NAMALWA (cell line): Measurements from ENCODE around the gene CYP24A1.

Experiments used
- DNase-seq: peaks from one replicate; pipeline ENCODE4 v3.0.0-alpha.2; 2015; ENCODE audit warnings: low spot score

The CYP24A1 gene

DNA sequence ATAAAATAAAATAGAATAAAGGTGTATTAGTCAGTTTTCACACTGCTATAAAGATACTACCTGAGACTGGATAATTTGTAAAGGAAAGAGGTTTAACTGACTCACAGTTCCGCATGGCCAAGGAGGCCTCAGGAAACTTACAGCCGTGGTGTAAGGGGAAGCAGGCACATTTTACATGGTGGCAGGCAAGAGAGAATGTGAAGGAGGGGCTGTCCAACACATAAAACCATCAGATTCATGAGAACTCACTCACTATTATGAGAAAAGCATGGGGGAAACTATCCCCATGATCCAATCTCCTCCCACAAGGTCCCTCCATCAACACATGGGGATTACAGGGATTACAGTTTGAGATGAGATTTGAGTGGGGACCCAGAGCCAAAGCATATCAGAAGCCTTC is 62.3 kb downstream of the CYP24A1 start:
- DNase-seq: no peak

DNA sequence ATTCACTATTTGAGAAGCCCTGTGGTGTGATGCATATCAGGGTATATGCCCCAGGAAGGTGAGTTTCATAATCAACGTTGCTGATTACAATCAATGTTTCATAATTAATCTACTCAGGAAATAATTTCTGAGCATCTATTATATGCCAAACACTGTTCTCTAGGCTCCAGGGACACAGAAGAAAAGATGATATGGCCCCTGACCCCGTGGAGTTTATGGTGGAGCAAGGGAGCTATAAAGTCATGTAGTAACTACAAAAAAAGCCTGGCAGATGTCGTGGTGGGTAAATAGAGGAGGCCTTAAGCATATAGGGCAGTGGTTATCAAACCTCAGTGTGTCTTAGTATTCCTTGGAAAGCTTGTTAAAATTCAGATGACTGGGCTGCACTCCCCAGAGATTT is 63.3 kb downstream of the CYP24A1 start:
- DNase-seq: no peak

DNA sequence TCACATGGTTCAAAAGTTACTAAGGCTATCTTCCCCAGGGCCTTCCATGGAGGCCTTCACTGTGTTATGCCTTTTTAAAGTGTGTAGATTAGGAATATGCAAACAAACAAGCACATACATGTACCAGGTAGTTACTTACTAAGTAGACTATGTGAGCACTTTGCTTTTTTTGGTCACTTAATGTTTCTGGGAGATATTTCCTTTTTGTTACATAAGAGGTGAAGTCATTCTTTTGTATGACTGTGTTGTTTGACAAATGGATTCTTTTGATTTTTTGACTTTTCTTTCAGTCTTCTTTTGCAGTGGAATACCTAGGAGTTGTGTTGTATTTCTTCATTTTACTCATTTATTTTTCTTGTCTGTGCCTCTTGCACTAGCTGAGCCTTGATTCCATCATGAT is 63.7 kb downstream of the CYP24A1 start:
- DNase-seq: no peak

DNA sequence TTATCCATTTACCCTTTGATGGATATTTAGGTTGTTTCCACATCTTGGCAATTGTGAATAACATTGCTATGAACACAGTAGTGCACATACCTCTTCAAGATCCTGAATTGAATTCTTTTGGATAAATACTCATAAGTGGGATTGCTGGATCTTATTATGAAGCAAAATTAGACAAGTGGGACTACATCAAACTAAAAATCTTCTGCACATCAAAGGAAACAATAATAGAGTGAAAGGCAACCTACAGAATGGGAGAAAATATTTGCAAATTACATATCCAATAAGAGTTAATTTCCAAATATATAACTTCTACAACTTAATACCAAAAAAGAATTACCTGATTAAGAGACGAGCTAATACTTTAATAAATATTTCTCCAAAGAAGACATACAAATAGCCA is 65.0 kb downstream of the CYP24A1 start:
- DNase-seq: no peak

DNA sequence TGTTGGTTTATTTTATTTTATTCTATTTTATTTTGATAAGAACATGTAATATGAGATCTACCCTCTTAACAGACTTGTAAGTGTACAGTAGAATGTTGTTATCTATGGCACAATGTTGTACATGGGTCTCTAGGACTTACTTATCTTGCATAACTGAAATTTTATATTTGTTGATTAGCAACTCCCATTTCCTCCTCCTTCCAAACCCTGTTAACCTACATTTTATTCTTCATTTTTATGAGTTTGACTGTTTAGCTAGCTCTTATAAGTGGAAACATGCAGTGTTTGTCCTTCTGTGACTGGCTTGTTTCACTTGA is 65.5 kb downstream of the CYP24A1 start:
- no peak for DNase-seq

GRCh38 chr20:54107600-54108325 is 66.0 kb downstream of the CYP24A1 start:
- DNase-seq: no peak

DNA sequence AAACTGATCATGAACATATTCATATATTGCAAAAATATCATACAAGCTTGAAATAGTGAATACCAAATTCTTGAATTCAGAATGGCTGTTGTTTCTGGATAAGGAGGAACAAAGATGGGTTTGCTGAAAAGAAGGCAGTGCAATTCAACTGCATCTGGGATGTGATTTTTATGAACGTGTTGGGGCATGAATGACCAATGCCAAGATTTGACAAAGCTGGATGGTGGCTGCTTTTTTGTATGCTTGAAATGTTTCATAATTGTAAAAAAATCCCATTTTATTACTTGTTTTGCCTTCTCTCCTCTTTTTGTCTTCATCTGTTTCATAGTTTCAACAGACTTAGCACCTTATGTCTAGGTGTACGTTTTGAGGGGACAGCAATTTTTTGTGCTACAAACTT is 66.6 kb downstream of the CYP24A1 start:
- DNase-seq: no peak

DNA sequence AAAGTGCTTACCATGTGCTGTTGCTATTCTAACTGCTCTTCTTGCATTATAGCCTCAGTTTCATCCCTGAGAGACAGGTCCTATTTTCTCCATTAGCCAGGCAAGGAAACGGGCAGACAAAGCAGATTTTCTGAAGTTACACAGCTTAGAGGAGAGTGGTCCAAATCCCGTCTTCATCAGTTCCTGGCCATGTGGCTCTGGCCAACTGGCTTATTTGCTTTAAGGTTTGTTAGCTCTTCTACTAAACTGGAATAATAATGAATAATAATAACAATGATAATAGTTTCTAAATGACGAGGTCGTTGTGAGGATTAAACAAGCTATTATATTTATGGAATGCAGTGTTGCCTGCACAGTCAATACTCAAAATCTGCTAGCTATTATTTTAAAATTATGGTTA is 67.6 kb downstream of the CYP24A1 start:
- no peak for DNase-seq

DNA sequence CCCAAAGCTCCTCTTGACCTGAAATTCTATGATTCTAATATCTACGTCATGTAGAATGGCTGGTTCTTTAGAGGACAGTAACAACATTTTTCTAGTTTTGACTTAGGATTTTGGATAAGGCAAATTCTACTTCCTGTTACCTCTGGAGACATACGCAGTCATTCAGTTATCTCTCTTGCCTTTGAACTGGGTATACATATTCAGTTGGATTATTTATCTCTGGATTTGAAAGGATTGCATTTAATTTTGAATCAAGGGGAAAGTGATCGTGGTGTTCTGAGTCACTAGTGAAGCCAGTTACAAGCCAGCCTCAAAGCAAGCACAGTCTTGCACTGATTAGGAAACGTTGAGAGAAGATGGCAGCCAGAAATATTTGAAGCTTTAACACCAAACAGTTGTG is 68.1 kb downstream of the CYP24A1 start:
- DNase-seq: no peak

GRCh38 chr20:54104781-54105180 is 69.0 kb downstream of the CYP24A1 start:
- DNase-seq: no peak

GRCh38 chr20:54103762-54104600 is 69.8 kb downstream of the CYP24A1 start:
- DNase-seq: no peak
